GM12872 (cell line): ENCODE measurements around the gene KIZ.

Experiments
- TF ChIP-seq, protein P1 (sequence below): IDR thresholded peaks from 3 replicates; pipeline ENCODE4 v1.5.1; 2011; ENCODE audit warnings: low read depth, mild to moderate bottlenecking, low read length, moderate library complexity; ENCODE audit not compliant: insufficient read depth

Gene KIZ

DNA sequence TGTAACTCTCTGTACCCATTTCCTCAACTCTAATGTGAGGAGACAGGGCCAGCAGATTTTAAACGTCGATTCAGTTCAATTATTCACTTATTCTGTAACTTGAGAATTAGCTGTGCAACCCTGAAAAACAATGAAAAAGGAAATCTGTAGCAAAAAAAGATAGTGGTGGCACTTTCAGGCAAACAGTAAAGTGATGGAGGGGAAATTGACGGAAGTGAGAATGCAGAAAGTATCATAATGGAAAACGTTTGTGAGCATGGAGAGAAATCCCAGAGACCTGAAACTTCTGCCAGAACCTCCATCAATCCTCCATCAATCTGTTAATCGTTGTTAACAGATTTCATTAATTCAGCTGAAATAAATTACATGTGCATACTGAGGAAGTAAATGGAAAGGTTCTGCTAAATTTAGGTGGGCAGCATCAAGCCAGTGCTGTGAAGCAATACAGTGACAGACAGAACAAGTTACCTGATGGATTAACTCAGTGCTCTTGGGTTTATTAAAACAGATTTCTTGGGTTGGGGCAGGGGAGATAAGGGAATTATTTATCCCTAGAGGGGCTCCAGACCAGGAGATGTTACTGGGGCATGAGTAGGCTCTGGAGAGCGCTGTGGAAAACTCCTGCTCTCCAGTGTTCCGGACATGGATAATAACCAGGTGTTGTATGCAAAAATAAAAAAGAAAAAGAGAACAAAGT is 17.5 kb downstream of the KIZ start:
- TF ChIP-seq, protein P1, sequence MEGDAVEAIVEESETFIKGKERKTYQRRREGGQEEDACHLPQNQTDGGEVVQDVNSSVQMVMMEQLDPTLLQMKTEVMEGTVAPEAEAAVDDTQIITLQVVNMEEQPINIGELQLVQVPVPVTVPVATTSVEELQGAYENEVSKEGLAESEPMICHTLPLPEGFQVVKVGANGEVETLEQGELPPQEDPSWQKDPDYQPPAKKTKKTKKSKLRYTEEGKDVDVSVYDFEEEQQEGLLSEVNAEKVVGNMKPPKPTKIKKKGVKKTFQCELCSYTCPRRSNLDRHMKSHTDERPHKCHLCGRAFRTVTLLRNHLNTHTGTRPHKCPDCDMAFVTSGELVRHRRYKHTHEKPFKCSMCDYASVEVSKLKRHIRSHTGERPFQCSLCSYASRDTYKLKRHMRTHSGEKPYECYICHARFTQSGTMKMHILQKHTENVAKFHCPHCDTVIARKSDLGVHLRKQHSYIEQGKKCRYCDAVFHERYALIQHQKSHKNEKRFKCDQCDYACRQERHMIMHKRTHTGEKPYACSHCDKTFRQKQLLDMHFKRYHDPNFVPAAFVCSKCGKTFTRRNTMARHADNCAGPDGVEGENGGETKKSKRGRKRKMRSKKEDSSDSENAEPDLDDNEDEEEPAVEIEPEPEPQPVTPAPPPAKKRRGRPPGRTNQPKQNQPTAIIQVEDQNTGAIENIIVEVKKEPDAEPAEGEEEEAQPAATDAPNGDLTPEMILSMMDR, result no peak

DNA sequence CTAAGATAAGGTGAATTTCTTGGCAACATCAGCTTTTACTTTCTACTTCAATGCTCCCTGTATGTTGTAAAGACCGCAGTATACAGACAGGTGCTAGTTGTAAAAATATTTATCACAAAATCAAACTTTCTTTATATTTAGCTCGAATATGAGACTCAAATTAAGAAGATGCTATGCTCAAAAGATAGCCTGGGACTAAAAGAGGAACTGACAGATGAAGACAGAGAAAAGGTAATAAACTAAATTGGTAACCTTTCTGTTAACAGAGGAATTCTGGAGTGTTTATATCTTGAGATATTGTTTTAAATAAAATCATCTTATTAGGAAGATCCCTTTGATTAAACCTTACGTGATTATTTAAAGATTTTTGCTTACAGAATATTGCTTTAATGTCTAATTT is 19.5 kb downstream of the KIZ start:
- TF ChIP-seq, protein P1, result no peak

DNA sequence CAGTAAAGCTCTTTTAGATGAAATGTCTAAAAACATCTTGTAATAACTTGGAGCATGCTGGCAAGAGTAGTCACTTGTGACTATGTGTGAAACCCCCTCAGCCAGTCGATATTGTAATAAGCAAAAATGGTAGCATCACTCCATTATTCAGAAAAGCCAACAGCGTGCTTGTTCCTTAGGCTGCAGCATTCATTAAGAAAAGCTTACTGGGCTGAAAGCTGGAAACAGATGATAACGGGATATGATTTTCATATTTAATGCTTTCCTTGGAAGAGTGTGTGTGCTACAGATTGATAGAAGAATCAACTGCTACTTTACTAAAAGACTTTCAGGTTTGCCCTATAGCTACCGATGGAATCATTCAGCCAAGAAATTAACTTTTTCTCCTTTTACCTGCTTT is 20.3 kb downstream of the KIZ start:
- TF ChIP-seq, protein P1, result no peak

DNA sequence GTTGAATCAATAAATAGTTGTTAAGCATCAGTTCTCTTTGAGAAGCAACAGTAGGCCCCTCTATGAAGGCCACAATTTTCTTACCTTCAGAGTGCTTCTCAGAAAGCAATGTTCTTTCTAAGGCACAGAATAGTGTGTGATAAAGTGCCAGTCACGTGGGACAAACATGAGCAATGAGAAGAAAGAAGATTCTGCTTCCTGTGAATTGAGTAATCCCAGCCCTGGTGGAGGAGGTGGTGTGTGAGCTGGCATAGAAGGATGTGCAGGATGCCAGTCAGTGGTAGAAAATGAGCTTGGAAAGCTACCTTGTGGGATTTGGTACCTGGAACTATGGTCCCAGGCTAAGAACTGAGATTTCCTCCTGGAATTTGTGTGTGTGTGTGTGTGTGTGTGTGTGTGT is 21.7 kb downstream of the KIZ start:
- TF ChIP-seq, protein P1, result no peak

DNA sequence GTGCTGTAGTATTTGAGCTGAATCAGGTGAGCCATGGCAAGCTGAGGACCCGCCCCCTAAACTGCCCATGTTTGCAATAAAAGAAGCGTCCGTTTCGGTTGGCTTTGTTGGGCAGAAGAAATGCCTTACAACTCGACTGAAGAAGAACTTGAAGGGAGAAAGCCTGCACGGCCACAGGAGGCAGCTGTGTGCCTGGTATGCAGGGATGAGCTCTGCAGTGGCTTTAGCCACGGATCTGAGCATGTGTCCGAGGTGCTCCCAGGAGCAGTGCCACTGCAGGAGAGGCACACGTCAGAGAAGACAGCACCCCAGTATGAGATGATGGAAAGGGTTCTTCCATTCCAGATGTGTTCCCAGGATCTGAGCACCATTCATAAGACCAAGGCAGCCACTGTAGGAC is 23.5 kb downstream of the KIZ start:
- TF ChIP-seq, protein P1, result no peak

DNA sequence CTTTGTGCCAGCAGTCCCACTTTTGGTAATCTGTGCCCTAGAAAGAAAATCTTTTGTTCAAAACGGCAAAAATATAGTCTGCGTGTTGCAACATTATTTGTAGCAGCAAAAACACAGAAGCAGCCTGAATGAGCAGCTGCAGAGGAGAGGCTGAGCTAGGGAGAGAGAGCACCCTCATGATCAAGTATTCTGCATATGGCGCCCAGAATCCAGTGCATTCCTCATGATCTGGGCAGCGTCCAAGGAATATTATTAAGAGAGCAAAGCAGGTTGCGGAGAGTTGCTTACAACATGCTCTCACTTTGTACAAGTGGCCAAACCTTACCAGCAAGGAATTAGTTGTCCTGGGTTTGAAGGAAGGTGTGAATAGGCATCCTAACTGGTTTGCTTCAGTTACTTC is 25.9 kb downstream of the KIZ start:
- TF ChIP-seq, protein P1, result no peak

DNA sequence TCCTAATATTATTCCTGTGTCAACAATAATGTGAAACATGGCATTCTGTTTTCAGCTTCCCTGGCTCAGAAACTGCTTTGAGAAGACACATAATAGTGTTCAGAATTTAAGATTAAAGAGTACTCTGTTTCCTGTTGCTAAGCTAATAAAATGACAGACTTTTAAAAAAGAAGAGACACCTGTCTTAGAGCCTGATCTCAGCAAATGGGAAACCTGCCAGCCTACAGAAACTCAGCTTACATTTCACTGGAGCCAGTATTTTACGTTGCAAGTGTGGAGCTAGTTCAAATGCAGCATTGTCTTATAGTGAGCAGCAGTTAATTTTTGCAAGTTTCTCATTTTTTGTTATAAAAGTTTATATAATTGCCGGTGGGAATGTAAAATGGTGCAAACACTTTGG is 28.8 kb downstream of the KIZ start:
- TF ChIP-seq, protein P1, result no peak
